SK-N-SH (cell line): ENCODE data around the gene C14orf39.

Source experiments
- CHD2 ChIP-seq: fragments of 150-350 bp; IDR thresholded peaks from 2 replicates; pipeline ENCODE4 v1.6.1; 2018; ENCODE audit warnings: low read length; ENCODE audit not compliant: partially characterized antibody
- EP300 ChIP-seq, 2 experiments: IDR thresholded peaks; 2 replicates each; pipeline versions ENCODE4 v1.4.0 to v1.6.1; 2012; ENCODE audit warnings: borderline replicate concordance in 1 of 2, low read depth in 1 of 2, low read length in 1 of 2
- GABPA ChIP-seq: IDR thresholded peaks from 2 replicates; pipeline ENCODE4 v1.4.0; 2012; ENCODE audit warnings: low read depth, mild to moderate bottlenecking
- GATA2 ChIP-seq: sonication (generic); formaldehyde crosslinking; IDR thresholded peaks from 2 replicates; pipeline ENCODE4 v1.5.0; 2020; ENCODE audit warnings: mild to moderate bottlenecking, missing genetic modification reagents
- MXI1 ChIP-seq: IDR thresholded peaks from 2 replicates; pipeline ENCODE4 v1.6.1; 2012; ENCODE audit warnings: mild to moderate bottlenecking, low read depth, low read length, improper control_type of control experiment
- RXRA ChIP-seq: IDR thresholded peaks from 2 replicates; pipeline ENCODE4 v1.4.0; 2012; ENCODE audit warnings: low read depth, mild to moderate bottlenecking, borderline replicate concordance
- TAF1 ChIP-seq: IDR thresholded peaks from 2 replicates; pipeline ENCODE4 v1.6.1; 2012; ENCODE audit warnings: low read depth, mild to moderate bottlenecking, low read length, moderate library complexity, borderline replicate concordance
- YY1 ChIP-seq: IDR thresholded peaks from 2 replicates; pipeline ENCODE4 v1.4.0; 2012; ENCODE audit warnings: low read depth, mild to moderate bottlenecking
- TF ChIP-seq, protein P1 (sequence below): fragments of 200-600 bp; sonication (generic); IDR thresholded peaks from 2 replicates; pipeline ENCODE4 v1.6.1; 2017; ENCODE audit warnings: antibody characterized with exemption, mild to moderate bottlenecking, moderate library complexity
- TF ChIP-seq, protein P2 (sequence below): IDR thresholded peaks from 2 replicates; pipeline ENCODE4 v1.4.0; 2012; ENCODE audit warnings: low read depth
- TF ChIP-seq, protein P3 (sequence below): IDR thresholded peaks from 2 replicates; pipeline ENCODE4; 2012

DNA sequence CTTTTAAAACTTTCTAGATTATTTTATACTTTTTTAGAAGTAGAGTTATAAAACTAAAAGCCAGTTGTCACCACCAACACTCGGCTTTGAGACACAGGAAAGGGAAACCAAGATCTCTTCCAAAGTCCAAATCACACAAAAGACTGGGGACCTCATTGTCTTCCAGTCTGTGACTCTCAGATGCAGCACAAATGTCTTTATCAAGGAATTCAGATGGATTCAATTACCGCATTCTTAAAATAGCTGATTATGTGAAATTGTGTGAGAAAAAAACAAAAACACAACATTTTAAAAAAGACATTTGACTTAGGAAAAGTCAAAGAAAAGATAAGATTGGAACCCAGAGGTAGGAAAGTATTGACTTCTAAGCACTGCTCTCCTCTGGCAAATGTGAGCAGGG, 19.6 kb upstream of the C14orf39 start:
- TF ChIP-seq, protein P1, sequence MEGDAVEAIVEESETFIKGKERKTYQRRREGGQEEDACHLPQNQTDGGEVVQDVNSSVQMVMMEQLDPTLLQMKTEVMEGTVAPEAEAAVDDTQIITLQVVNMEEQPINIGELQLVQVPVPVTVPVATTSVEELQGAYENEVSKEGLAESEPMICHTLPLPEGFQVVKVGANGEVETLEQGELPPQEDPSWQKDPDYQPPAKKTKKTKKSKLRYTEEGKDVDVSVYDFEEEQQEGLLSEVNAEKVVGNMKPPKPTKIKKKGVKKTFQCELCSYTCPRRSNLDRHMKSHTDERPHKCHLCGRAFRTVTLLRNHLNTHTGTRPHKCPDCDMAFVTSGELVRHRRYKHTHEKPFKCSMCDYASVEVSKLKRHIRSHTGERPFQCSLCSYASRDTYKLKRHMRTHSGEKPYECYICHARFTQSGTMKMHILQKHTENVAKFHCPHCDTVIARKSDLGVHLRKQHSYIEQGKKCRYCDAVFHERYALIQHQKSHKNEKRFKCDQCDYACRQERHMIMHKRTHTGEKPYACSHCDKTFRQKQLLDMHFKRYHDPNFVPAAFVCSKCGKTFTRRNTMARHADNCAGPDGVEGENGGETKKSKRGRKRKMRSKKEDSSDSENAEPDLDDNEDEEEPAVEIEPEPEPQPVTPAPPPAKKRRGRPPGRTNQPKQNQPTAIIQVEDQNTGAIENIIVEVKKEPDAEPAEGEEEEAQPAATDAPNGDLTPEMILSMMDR: no peak
- TF ChIP-seq, protein P2, sequence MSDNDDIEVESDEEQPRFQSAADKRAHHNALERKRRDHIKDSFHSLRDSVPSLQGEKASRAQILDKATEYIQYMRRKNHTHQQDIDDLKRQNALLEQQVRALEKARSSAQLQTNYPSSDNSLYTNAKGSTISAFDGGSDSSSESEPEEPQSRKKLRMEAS: no peak
- TF ChIP-seq EP300 (IDR thresholded peaks at IDR 0.05; ENCODE audit: borderline replicate concordance in 1 of 2, low read depth in 1 of 2, low read length in 1 of 2) (no peak), RXRA (no peak), GABPA (no peak), MXI1 (no peak), TAF1 (no peak), YY1 (no peak), CHD2 (no peak), GATA2 (no peak)
- TF ChIP-seq, protein P3, sequence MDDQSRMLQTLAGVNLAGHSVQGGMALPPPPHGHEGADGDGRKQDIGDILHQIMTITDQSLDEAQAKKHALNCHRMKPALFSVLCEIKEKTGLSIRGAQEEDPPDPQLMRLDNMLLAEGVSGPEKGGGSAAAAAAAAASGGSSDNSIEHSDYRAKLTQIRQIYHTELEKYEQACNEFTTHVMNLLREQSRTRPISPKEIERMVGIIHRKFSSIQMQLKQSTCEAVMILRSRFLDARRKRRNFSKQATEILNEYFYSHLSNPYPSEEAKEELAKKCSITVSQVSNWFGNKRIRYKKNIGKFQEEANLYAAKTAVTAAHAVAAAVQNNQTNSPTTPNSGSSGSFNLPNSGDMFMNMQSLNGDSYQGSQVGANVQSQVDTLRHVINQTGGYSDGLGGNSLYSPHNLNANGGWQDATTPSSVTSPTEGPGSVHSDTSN: no peak
